Astrocyte (in vitro differentiated cells and primary cell): ENCODE measurements around the gene ARID5B. TPM values are rescaled to one million over a fixed set of nuclear protein-coding genes. Genes with fewer than 3 reads are reported as not detected.
A peak's percentile ranks its signal among the peaks of the same experiment; 100 is the strongest.

Experiments
- DNase-seq: peaks from one replicate; pipeline ENCODE4 v3.0.0-alpha.2; 2010; ENCODE audit warnings: low read depth
- FAIRE-seq: peaks from 2 replicates; lab custom pipeline; 2011; peaks lifted over from hg19 to GRCh38; lab: Jason Lieb, UNC
- H2AFZ ChIP-seq: 2 replicates; pipeline ENCODE4 v1.6.0; 2012; ENCODE audit warnings: low read depth, low read length, inconsistent platforms
- H3K27ac ChIP-seq: 2 replicates; pipeline ENCODE4 v1.5.1; 2011; ENCODE audit warnings: low read depth, low read length, inconsistent platforms
- H3K27me3 ChIP-seq: 2 replicates; pipeline ENCODE4 v1.6.0; 2011; ENCODE audit warnings: low read length, inconsistent platforms; ENCODE audit not compliant: insufficient read depth
- H3K36me3 ChIP-seq: 2 replicates; pipeline ENCODE4 v1.5.1; 2011; ENCODE audit warnings: low read length, inconsistent platforms; ENCODE audit not compliant: insufficient read depth
- H3K4me1 ChIP-seq: 2 replicates; pipeline ENCODE4 v1.5.1; 2011; ENCODE audit warnings: low read length, inconsistent platforms; ENCODE audit not compliant: insufficient read depth
- H3K4me2 ChIP-seq: 2 replicates; pipeline ENCODE4 v1.6.0; 2012; ENCODE audit warnings: low read length, inconsistent platforms
- H3K4me3 ChIP-seq: 2 replicates; pipeline ENCODE4 v1.5.1; 2011; ENCODE audit warnings: low read depth, mild to moderate bottlenecking, low read length, inconsistent platforms; ENCODE audit not compliant: insufficient read depth
- H3K79me2 ChIP-seq: 2 replicates; pipeline ENCODE4 v1.6.0; 2012; ENCODE audit warnings: mild to moderate bottlenecking, low read length, inconsistent platforms; ENCODE audit not compliant: insufficient read depth
- H3K9ac ChIP-seq: 2 replicates; pipeline ENCODE4 v1.6.0; 2012; ENCODE audit warnings: mild to moderate bottlenecking, low read length, inconsistent platforms
- H3K9me3 ChIP-seq: 2 replicates; pipeline ENCODE4 v1.5.1; 2012; ENCODE audit warnings: low read depth, mild to moderate bottlenecking, low read length, inconsistent platforms; ENCODE audit not compliant: insufficient read depth
- H4K20me1 ChIP-seq: 2 replicates; pipeline ENCODE4 v1.6.0; 2012; ENCODE audit warnings: low read length, inconsistent platforms; ENCODE audit not compliant: insufficient read depth
- H3K27ac Mint-ChIP-seq: one replicate; pipeline ENCODE4 v1.8.0; 2021; ENCODE audit warnings: mild to moderate bottlenecking, mixed read lengths; ENCODE audit not compliant: unreplicated experiment
- H3K27me3 Mint-ChIP-seq: one replicate; pipeline ENCODE4 v1.8.0; 2021; ENCODE audit warnings: low read depth, mixed read lengths; ENCODE audit not compliant: unreplicated experiment
- H3K36me3 Mint-ChIP-seq: one replicate; pipeline ENCODE4 v1.8.0; 2021; ENCODE audit warnings: low read depth, mixed read lengths; ENCODE audit not compliant: unreplicated experiment
- H3K4me1 Mint-ChIP-seq: one replicate; pipeline ENCODE4 v1.8.0; 2021; ENCODE audit warnings: low read depth, mixed read lengths; ENCODE audit not compliant: unreplicated experiment
- H3K4me3 Mint-ChIP-seq: one replicate; pipeline ENCODE4 v1.8.0; 2021; ENCODE audit warnings: mild to moderate bottlenecking, moderate library complexity, mixed read lengths; ENCODE audit not compliant: unreplicated experiment
- H3K9me3 Mint-ChIP-seq: one replicate; pipeline ENCODE4 v1.8.0; 2021; ENCODE audit warnings: mild to moderate bottlenecking, mixed read lengths; ENCODE audit not compliant: unreplicated experiment
- EZH2 ChIP-seq: IDR thresholded peaks from 2 replicates; pipeline ENCODE4 v1.6.1; 2012; ENCODE audit warnings: mild to moderate bottlenecking, low read length, inconsistent platforms; ENCODE audit not compliant: insufficient read depth
- total RNA-seq: library from RNA; stranded (reverse); gene quantifications from 2 replicates; pipeline ENCODE4 v1.2.1, GENCODE V29; 2021
- TF ChIP-seq, protein P1 (sequence below): IDR thresholded peaks from 2 replicates; pipeline ENCODE4 v1.5.1; 2011; ENCODE audit warnings: low read depth, mild to moderate bottlenecking, inconsistent platforms, low read length, moderate library complexity; ENCODE audit not compliant: insufficient read depth

The ARID5B gene
- total RNA-seq, 1 donor from 2014 or later = 66.0 TPM

DNA sequence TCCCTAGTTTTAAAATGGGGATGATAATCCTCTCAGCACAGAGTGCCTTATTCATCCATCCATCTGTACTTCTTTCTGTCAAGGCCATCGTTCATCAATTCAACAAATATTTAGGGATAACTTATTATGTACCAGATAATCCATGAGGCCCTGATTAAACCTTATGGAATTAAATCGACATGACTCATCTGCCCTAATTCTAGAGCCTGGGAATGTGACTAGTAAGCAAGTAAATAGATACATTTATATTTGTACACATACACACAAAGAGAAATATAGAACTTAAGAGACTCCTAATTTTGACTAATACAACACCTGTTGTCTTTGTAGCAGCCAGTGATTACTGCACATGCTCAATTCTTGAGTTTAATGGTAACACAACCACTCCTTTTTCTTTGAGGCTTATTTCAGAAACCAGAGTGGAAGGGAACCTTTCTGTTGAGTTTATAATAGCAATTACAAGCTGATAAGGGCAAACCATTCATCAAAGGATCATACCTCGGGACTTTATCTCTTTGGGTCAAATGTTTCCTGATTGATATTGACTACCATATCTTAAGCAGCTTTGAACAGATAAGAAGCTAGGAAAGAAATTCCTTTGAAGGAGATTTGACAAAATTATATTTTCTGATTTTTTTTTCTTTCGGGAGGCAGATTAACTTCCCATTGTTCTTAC lies 122.7 kb downstream of the ARID5B start:
- no peak overlapping the region for H3K27ac Mint-ChIP-seq
- no peak overlapping the region for H3K9ac ChIP-seq
- no peak overlapping the region for H3K27ac ChIP-seq
- peaks cover 3% of the 10 kb centered on the region for H3K9me3 Mint-ChIP-seq
- H3K79me2 ChIP-seq = peaks cover 20% of the 10 kb centered on the region
- no peaks in the 10 kb centered on the region for H3K9me3 ChIP-seq
- no peaks in the 10 kb centered on the region for H4K20me1 ChIP-seq
- H2AFZ ChIP-seq = no peak overlapping the region
- peaks cover 23% of the 10 kb centered on the region for H3K4me1 Mint-ChIP-seq
- TF ChIP-seq EZH2 = no peak
- TF ChIP-seq, protein P1, sequence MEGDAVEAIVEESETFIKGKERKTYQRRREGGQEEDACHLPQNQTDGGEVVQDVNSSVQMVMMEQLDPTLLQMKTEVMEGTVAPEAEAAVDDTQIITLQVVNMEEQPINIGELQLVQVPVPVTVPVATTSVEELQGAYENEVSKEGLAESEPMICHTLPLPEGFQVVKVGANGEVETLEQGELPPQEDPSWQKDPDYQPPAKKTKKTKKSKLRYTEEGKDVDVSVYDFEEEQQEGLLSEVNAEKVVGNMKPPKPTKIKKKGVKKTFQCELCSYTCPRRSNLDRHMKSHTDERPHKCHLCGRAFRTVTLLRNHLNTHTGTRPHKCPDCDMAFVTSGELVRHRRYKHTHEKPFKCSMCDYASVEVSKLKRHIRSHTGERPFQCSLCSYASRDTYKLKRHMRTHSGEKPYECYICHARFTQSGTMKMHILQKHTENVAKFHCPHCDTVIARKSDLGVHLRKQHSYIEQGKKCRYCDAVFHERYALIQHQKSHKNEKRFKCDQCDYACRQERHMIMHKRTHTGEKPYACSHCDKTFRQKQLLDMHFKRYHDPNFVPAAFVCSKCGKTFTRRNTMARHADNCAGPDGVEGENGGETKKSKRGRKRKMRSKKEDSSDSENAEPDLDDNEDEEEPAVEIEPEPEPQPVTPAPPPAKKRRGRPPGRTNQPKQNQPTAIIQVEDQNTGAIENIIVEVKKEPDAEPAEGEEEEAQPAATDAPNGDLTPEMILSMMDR = no peak
- H3K27me3 ChIP-seq = no peaks in the 10 kb centered on the region
- no peaks in the 10 kb centered on the region for H3K27me3 Mint-ChIP-seq
- H3K4me1 ChIP-seq = peaks cover 41% of the 10 kb centered on the region
- no peak overlapping the region for H3K4me3 ChIP-seq
- H3K36me3 Mint-ChIP-seq = peaks cover 4% of the 10 kb centered on the region
- H3K36me3 ChIP-seq = no peaks in the 10 kb centered on the region
- DNase-seq = no peak
- no peak overlapping the region for H3K4me2 ChIP-seq
- no peak overlapping the region for H3K4me3 Mint-ChIP-seq
- no peak for FAIRE-seq

DNA sequence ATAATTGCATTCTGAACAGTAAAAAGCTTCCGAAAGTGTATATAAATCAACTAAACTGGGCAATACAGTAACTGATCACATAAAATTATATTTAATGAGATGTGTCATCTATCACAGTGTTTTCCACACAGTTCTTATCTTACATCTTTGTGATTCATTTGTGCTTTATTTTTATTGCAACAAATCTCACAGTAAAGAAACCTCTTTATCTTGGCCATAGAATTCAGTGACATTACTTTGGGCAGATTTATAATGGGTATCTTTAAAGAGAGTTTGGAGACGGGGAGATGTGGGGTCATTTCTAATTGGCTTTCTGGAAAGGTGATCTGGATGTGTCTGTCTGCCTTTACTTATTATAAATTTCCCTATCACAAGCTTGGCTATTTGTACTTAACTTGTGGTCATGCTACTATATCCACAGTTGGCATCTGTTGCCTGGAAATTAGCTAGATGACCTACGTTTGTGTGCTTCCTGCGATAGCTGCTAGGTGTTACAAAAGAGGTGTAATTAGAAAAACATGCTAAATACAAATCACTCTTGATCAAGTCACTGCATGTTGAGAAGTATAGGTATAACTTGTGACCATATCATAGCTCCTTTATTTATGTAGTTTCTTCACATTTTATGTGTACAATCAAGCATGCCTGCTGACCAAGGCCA lies 123.8 kb downstream of the ARID5B start:
- FAIRE-seq = no peak
- peak overlapping the region; percentile 49 for H3K27ac ChIP-seq
- H3K36me3 Mint-ChIP-seq = peaks cover 4% of the 10 kb centered on the region

More for the DNA sequence above, 123.8 kb downstream of the ARID5B start:
- Histone ChIP-seq H3K36me3 (no peaks in the 10 kb centered on the region), H3K27me3 (no peaks in the 10 kb centered on the region), H3K4me1 (peaks cover 32% of the 10 kb centered on the region), H3K9ac (no peak overlapping the region), H3K4me2 (peak overlapping the region; percentile 34), H4K20me1 (no peaks in the 10 kb centered on the region), H3K9me3 (no peaks in the 10 kb centered on the region), H3K79me2 (peaks cover 21% of the 10 kb centered on the region), H2AFZ (no peak overlapping the region), H3K4me3 (no peak overlapping the region)
- peaks cover 23% of the 10 kb centered on the region for H3K4me1 Mint-ChIP-seq
- DNase-seq = peak; percentile 57
- H3K27me3 Mint-ChIP-seq = no peaks in the 10 kb centered on the region
- H3K4me3 Mint-ChIP-seq = no peak overlapping the region
- H3K9me3 Mint-ChIP-seq = peaks cover 3% of the 10 kb centered on the region
- no peak overlapping the region for H3K27ac Mint-ChIP-seq
- no peak for TF ChIP-seq EZH2
- TF ChIP-seq, protein P1 = no peak
